GM18951 (cell line): ENCODE measurements around the gene MRPL58.
A peak's percentile ranks its signal among the peaks of the same experiment; 100 is the strongest.
"Not testable (repeated sequence)": the region's sequence is repeated elsewhere in the genome, so short reads cannot be mapped to it uniquely, and the experiment has no call there.

Experiments
- POLR2A ChIP-seq: IDR thresholded peaks from 4 replicates; pipeline ENCODE4 v1.6.1; 2011; ENCODE audit warnings: mild to moderate bottlenecking; ENCODE audit not compliant: insufficient read length, insufficient read depth; ENCODE audit errors: extremely low read depth
- in situ Hi-C: fragments of 300-500 bp; cut with MboI; formaldehyde crosslinking; loops from one replicate; pipeline ENCODE4 v1.12.0; 2022; ENCODE audit warnings: low sequenced_read_pairs, mixed read lengths, inconsistent platforms; ENCODE audit not compliant: unreplicated experiment

Gene MRPL58

GRCh38 chr17:75012346-75013091 lies at the start of gene MRPL58:
Gene MRPL58, plus strand, starts transcription at chr17:75012670. Its CDS starts 17 bp downstream, at chr17:75012687.
- in situ Hi-C loops: no loop called here
- TF ChIP-seq POLR2A: peak; percentile 87

DNA sequence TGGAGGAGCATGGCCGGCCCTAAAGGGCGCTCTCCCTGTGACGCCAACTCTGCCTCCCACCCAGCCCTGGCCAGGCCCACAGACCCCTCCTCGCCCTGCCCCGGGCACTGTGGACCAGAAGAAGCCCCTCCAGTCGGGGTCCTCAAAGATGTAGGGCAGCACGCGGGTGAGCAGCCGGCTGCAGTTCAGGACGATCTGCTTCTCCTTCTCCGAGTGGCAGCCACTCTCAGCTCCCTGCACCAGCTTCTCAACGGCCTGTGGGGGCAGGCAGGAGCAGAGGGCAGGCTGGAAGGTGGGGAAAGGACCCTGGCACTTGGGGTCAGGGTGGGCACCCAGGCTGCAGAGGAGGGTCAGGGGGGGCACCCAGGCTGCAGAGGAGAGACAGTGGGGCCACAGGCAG lies 48.8 kb upstream of the MRPL58 start:
- in situ Hi-C loops: no loop called here

GRCh38 chr17:74964246-74964761 lies 48.2 kb upstream of the MRPL58 start:
- no peak for TF ChIP-seq POLR2A
- in situ Hi-C loops: no loop called here

More for the DNA sequence above, 48.8 kb upstream of the MRPL58 start:
- no peak for TF ChIP-seq POLR2A

DNA sequence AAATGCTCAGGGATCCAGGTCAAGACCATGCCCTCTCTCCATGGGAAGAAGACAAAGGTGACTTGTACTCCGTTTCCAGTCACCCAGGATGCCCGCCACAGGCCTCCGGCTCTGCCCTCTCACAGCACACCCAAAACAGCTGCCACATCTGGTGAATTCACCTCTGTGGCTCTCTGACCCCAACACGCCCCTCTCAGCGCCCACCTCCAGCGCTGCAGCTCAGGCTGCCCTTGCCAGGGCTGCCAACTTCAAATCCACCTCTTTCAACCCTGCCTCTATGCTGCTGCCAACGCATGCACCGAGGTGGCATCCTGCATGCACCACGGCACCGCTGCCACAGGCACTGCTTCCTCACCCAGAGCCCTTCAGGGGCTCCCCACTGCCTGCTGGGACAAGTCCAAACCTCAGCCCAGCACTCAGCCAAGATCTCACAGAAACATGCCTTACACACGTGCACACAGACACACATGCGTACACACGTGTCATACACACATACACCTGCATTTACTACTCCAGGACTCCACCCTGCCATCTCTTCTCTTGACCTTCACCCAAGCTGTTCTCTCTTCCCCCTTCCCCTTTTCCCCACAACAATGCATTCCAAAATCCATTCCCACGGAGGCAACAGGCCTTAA lies 47.4 kb upstream of the MRPL58 start:
- no peak for TF ChIP-seq POLR2A
- in situ Hi-C loops: no loop called here

- in situ Hi-C loops: no loop called here
- no peak for TF ChIP-seq POLR2A
These were observed 44.1 kb upstream of the MRPL58 start for GRCh38 chr17:74968361-74968780.

DNA sequence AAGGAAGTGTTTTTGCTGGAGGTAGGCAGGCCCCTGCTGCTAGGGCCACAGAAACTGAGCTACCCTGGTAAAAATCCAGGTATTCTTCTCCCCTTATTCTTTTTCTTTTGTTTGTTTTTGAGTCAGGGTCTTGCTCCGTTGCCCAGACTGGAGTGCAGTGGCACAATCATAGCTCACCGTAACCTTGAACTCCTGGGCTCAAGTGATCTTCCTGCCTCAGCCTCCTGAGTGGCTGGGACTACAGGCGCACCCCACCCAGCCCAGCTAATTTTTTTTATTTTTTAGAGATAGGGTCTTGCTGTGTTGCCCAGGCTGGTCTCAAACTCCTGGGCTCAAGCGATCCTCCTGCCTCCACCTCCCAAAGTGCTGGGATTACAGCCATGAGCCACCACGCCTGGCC lies 43.0 kb upstream of the MRPL58 start:
- in situ Hi-C loops: not testable (repeated sequence)

DNA sequence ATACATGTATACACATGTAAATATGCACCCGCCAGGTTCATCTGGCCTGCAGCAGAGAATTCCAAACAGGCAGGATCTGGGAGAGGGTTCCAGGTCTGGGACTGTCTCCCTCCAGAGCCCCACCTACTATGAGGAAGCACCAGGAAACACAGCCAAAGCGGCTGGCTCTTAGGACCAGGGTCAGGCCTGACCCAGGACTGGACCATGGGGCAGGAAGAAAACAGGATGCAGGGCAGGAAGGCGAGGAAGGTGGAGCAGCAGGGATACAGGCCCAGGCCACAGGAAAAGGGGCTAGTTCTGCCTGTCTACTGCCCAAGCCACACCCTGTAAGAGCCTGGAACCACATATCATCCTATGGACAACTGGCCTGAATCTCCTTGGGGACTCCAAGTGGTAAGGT lies 42.1 kb upstream of the MRPL58 start:
- no peak for TF ChIP-seq POLR2A
- in situ Hi-C loops: no loop called here

- no peak for TF ChIP-seq POLR2A
- in situ Hi-C loops: no loop called here
These were observed 41.2 kb upstream of the MRPL58 start for GRCh38 chr17:74971069-74971841.

- in situ Hi-C loops: no loop called here
- TF ChIP-seq POLR2A: no peak
These were observed 40.7 kb upstream of the MRPL58 start for GRCh38 chr17:74971842-74972106.

GRCh38 chr17:74972107-74972972 lies 40.1 kb upstream of the MRPL58 start, which contains the start of gene HID1:
Gene HID1, minus strand, starts transcription at chr17:74972759. Its CDS starts 103 bp downstream, at chr17:74972656.
- TF ChIP-seq POLR2A: no peak
- in situ Hi-C loops: no loop called here

DNA sequence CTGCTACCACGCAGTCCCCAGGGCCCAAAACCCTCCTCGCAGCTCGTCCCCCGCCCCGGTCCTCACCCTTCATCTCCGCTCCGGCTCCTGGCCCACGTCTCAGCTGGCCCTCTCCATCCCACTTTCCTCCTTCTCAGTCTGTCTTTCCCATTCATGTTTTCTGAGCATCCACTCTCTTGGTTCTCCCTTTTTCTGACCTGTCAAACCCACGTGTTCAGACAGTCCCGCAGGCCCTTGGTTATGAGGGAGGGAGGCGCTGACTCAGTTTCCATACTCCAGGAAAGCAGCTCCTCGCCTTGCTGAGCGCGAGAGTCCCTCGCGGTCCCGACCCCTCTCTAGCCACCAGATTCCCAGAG lies 39.5 kb upstream of the MRPL58 start:
- no peak for TF ChIP-seq POLR2A
- in situ Hi-C loops: no loop called here

- TF ChIP-seq POLR2A: no peak
- in situ Hi-C loops: no loop called here
These were observed 36.5 kb upstream of the MRPL58 start for GRCh38 chr17:74975943-74976342.

DNA sequence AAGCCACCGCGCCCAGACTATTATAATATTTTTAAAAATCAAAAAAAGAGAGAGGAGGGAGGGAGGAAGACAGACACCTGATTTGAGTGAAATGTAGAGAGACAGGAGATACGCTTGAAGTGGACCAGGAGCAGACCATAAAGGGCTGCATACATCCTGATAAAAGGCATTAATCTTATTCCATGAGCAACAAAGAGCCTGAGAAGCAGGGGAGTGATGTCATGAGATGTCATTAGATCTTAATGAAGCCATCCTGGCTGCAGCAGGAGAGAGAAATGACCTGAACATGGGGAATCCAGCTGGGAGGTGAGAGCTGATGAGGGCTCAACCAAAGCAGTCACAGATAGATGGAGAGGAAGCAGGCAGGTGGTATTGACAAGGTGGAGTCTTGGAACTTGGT lies 34.7 kb upstream of the MRPL58 start:
- TF ChIP-seq POLR2A: no peak
- in situ Hi-C loops: no loop called here
